HG03139 (cell line): ENCODE measurements around the gene GNB1L.

Experiments used
- ATAC-seq: cut with Tn5 transposase; IDR thresholded peaks from one replicate; pipeline ENCODE4 v1.9.1; 2021; ENCODE audit not compliant: unreplicated experiment

The GNB1L gene

GRCh38 chr22:19740586-19740985 lies 114.1 kb downstream of the GNB1L start:
- ATAC-seq, result no peak

DNA sequence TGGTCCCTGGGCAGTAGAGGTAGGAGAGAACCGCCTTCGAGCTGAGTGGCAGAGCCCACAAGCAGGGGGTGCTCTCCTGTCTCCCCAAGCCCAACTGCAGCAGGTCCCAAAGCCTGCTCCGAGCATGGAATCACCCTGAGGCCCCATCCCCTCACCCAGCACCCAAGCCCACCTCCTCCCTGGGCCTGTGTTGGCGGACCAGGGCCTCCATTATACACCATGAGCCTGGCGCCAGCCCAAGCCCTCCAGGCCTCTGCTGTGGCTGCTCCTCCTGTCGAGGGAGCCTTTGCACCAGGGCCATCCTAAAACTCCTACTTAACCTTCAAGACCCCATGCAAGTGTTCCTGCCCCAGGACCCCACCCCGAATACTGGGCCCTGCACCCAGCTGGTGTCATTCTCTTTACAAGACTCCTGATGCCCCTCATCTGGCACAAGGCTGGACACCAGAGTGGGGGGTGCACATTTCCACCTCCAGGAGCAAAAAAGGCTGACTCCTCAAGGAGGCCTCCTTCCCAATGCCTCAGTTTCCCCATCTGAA lies 114.7 kb downstream of the GNB1L start:
- no peak for ATAC-seq

DNA sequence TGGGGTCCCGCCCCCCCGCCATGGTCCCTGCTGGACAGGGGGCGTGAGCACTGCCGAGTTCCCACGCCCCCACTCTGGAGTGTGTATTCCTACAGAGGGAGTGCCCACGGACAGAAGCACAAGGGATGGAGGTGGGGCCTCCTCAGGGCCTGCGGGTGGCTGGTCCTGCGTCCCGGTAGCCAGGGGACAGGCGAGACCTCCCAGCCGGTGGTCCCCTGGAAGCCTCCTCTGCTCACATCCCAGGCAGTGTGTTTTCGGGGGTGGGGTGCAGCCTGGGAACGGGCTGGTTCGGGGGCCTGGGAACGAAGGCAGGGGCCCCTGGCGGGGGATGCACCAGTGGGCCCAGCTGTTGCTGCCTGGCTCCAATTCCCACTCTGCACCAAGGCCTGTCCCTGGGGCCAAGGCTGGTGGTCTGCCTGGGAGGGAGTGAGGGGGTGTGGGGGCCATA lies 115.2 kb downstream of the GNB1L start:
- ATAC-seq, result no peak

DNA sequence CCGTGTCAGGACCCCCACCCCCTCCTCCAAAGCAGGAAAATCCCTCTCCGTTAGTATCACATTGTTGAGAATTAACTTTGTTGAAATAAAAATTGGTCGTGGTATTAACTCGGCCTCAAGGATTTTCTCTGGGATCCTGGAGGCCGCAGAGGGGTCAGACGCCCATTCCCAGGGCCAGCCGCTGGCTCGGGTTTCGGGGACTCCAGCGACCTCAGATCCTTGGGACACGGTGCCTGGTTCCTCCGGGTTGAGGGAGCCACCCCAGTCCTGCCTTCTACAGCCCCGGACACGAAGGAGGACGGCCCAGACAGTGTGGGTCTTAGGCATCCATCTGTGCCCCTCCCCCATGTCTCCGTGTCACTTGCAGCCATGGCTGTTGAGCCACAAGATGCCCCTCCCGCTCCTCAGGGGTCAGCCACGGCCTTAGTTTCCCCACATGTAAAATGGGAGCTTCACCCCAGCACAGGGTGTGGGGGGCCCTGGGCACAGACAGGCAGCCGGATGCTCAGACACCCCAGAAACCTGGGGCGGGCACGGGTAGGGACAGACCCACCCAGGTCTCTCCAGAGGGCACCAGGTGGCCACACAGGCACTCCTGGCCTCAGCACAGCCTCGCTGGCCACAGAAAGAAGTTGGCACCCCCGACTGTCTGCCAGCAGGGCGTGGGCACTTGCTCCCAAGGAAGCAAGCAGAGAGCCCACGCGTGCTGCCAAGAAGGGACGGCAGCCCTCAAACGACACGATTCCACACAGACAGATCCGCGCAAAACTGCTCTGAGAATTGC lies 115.8 kb downstream of the GNB1L start:
- no peak for ATAC-seq

- ATAC-seq, result no peak
These were observed 116.6 kb downstream of the GNB1L start for GRCh38 chr22:19737846-19738663.

DNA sequence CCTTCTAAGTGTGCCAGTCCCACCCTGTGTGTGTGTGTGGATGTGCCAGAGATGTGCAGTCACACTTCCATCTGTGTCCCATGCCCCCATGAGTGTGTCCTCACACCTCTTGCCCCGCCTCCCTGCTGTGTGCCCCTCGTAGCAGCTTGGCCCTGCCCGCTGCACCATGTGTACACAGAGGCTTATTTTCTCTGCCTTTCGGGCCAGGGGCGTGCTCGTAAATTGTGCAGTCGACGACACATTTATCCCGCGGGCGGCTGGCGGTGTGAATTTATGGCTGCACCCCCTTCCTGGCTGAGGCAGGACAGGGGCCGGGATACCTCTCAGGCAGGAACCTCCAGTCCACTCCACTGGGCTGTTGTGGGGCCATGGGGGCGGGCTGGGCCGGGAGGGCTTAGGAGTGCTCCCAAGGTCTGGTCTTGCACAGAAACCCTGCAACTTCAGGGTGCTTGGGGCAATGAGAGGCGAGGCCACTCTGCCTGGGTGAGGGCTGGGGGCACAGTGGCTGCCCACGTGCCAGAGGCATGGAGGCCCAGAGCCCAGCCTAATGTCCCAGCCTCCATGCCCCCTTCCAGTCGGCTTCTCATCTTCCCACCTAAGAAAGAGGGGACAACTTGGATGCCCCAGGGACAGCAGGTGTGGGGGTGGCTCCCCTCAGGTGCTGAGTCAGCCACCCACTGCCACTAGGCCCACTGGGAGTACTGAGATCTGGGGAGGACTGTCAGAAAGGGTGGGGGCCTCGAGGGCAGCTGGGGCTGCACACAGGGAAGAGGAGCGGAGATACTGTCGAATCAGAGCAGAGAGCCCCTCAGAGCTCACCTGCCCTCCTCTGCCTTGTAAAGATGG lies 118.8 kb downstream of the GNB1L start:
- no peak for ATAC-seq

- ATAC-seq, result no peak
These were observed 119.8 kb downstream of the GNB1L start for GRCh38 chr22:19734837-19735382.

GRCh38 chr22:19734163-19734562 lies 120.5 kb downstream of the GNB1L start:
- ATAC-seq, result no peak

DNA sequence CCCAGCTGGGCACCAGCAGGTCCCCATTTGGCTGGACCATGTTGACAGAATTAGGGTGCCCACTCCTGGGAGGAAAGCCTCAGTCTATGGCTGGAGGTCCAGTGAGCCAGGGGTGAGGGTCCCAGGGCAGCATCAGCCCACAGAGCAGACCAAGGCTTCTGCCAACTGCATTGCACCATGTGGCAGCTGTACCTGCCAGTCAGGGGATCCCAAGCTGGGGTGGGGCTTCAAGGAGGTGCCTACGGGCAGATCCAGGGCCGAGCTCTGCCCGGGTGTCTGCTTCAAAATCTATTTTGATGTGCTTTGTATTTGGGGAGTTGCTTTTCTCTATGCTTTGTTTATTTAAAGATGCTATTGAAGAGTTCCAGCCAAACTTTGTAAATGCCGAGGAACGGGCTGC lies 120.9 kb downstream of the GNB1L start:
- ATAC-seq, result no peak
